HG02840 (cell line): ENCODE data around the gene PAIP2B.

Experiments used
- ATAC-seq: cut with Tn5 transposase; IDR thresholded peaks from one replicate; pipeline ENCODE4 v1.9.1; 2021; ENCODE audit warnings: mild to moderate bottlenecking, moderate library complexity, moderate number of reproducible peaks; ENCODE audit not compliant: unreplicated experiment, low FRiP score

Gene PAIP2B

GRCh38 chr2:71155846-71156245 is 71.1 kb downstream of the PAIP2B start:
- ATAC-seq = no peak

DNA sequence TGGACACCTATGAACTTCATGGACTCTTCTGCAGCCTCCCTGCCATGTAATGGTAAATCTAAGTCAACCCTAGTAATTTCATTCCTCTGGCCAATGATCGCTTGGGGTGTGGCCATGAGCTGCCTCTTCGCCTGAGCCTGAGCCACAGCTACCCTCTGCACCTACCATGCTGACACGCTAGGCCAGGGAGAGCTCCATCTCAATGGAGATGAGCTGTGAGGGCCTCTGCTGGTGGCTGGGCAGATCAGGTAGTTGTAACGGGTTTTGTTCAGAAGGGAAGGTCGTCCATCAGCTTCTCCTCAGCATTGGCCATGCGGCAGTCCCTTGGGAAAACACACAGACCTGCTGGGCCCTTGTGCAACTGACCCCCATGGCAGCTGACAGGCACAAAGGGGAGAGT is 72.1 kb downstream of the PAIP2B start:
- no peak for ATAC-seq

GRCh38 chr2:71154279-71154678 is 72.6 kb downstream of the PAIP2B start:
- ATAC-seq = no peak

GRCh38 chr2:71153585-71154224 is 73.2 kb downstream of the PAIP2B start:
- no peak for ATAC-seq

DNA sequence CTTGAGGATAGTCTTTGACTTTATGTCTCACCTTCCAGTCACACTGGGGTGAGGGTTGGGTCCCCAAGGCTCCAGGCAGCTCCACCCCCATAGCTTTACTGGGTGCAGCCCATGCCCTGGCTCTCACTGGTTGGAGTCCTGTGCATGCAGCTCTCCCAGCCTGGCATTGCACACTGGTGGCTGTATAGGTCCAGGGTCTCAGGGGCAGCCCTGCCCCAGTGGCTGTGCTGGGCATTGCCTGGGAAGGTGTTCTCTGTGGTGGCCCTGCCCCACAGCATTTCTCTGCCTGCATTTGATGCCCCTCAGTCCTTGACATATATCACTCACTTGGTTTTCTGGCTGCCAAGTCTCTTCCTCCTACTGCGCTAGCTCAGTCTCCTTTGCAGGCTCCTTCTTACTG is 75.3 kb downstream of the PAIP2B start:
- ATAC-seq = no peak

- no peak for ATAC-seq
Observed at GRCh38 chr2:71150082-71150816, 76.7 kb downstream of the PAIP2B start.

GRCh38 chr2:71148506-71149063 is 78.3 kb downstream of the PAIP2B start:
- ATAC-seq = no peak

DNA sequence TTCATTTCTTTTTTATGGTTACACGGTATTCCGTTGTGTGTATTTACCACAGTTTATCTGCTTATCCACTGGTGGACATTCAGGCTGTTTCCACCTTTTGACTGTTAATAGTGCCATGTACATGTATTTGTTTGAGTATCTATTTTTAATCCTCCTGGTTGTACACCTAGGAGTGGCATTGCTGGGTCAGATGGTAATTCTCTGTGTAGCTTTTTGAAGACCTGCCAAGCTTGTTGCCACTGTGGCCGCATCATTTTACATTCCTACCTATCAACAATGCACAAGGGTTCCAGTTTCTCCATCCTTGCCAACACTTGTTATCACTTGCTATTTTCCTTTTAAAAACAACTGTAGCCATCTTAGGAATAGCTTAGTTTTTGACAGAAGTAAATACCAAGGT is 83.1 kb downstream of the PAIP2B start:
- ATAC-seq = no peak

DNA sequence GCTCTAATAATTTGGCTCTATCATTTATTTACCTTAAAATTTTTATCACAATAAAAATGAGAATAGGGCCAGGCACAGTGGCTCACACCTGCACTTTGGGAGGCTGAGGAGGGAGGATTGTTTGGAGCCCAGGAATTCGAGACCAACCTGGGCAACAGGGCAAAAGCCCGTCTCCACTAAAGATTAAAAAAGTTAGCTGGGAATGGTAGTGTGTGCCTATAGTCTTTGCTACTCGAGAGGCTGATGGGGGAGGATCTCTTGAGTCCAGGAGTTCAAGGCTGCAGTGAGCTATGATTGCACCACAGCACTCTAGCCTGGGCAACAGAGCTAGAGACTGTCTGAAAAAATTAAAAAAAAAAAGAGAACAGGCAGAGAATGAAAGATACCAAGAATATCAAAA is 90.7 kb downstream of the PAIP2B start:
- ATAC-seq = no peak

GRCh38 chr2:71133603-71134002 is 93.3 kb downstream of the PAIP2B start:
- ATAC-seq = no peak
